GM23338 (cell line): ENCODE measurements around the gene CHD9NB. TPM values are rescaled to one million over a fixed set of nuclear protein-coding genes. Genes with fewer than 3 reads are reported as not detected.

Experiments
- ATAC-seq: fragments of 200-7000 bp; cut with Tn5 transposase; 3 replicates; pipeline ENCODE4 v1.9.1; 2020
- DNase-seq: peaks from one replicate; pipeline ENCODE4 v3.0.0-alpha.2; 2015; ENCODE audit warnings: low spot score
- H2AFZ ChIP-seq: fragments of 200-600 bp; sonication (generic); 2 replicates; pipeline ENCODE4 v1.8.0; 2016; ENCODE audit warnings: antibody characterized with exemption, mild to moderate bottlenecking, moderate library complexity
- H3F3A ChIP-seq: fragments of 200-600 bp; sonication (generic); replicated peaks from 2 replicates; pipeline ENCODE4 v1.8.0; 2017; ENCODE audit warnings: antibody characterized with exemption, mixed run types, low read depth
- H3K27ac ChIP-seq: fragments of 200-600 bp; sonication (generic); 2 replicates; pipeline ENCODE4 v1.6.1; 2016; ENCODE audit warnings: low read depth
- H3K27me3 ChIP-seq: fragments of 200-600 bp; sonication (generic); 2 replicates; pipeline ENCODE4 v1.8.0; 2016; ENCODE audit warnings: mild to moderate bottlenecking, mixed run types, moderate library complexity; ENCODE audit not compliant: insufficient read depth
- H3K36me3 ChIP-seq: fragments of 200-600 bp; sonication (generic); 2 replicates; pipeline ENCODE4 v1.8.0; 2016; ENCODE audit warnings: mild to moderate bottlenecking; ENCODE audit not compliant: insufficient read depth
- H3K4me1 ChIP-seq: fragments of 200-600 bp; sonication (generic); 2 replicates; pipeline ENCODE4 v1.8.0; 2016; ENCODE audit warnings: mild to moderate bottlenecking, moderate library complexity; ENCODE audit not compliant: insufficient read depth
- H3K4me2 ChIP-seq: fragments of 200-600 bp; sonication (generic); 2 replicates; pipeline ENCODE4 v1.7.1; 2017; ENCODE audit warnings: mixed run types
- H3K4me3 ChIP-seq: fragments of 200-600 bp; sonication (generic); 2 replicates; pipeline ENCODE4 v1.6.1; 2016; ENCODE audit warnings: mixed run types
- H3K79me2 ChIP-seq: fragments of 200-600 bp; sonication (generic); replicated peaks from 2 replicates; pipeline ENCODE4 v1.8.0; 2017; ENCODE audit warnings: mild to moderate bottlenecking; ENCODE audit not compliant: insufficient read depth
- H3K9me2 ChIP-seq: fragments of 200-600 bp; sonication (generic); 2 replicates; pipeline ENCODE4 v1.8.0; 2017; ENCODE audit not compliant: insufficient read depth
- H4K20me1 ChIP-seq: fragments of 200-600 bp; sonication (generic); replicated peaks from 2 replicates; pipeline ENCODE4 v1.8.0; 2017; ENCODE audit warnings: mild to moderate bottlenecking; ENCODE audit not compliant: insufficient read depth
- H3K27ac Mint-ChIP-seq: 2 replicates; pipeline ENCODE4 v1.8.0; 2020; ENCODE audit warnings: inconsistent platforms, mild to moderate bottlenecking, moderate library complexity, mixed read lengths
- H3K27me3 Mint-ChIP-seq: 3 replicates; pipeline ENCODE4 v1.8.0; 2022; ENCODE audit warnings: low read depth, mild to moderate bottlenecking, moderate library complexity, mixed read lengths, inconsistent platforms; ENCODE audit not compliant: insufficient read depth, poor library complexity
- H3K36me3 Mint-ChIP-seq: 3 replicates; pipeline ENCODE4 v1.8.0; 2021; ENCODE audit warnings: low read depth, mild to moderate bottlenecking, inconsistent platforms, moderate library complexity, mixed read lengths
- H3K4me1 Mint-ChIP-seq: 3 replicates; pipeline ENCODE4 v1.8.0; 2020; ENCODE audit warnings: mild to moderate bottlenecking, inconsistent platforms, mixed read lengths
- H3K4me3 Mint-ChIP-seq: 3 replicates; pipeline ENCODE4 v1.8.0; 2021; ENCODE audit warnings: moderate library complexity, mild to moderate bottlenecking, inconsistent platforms, mixed read lengths
- H3K9me3 Mint-ChIP-seq: 3 replicates; pipeline ENCODE4 v1.8.0; 2020; ENCODE audit warnings: moderate library complexity, mild to moderate bottlenecking, inconsistent platforms, mixed read lengths
- CREB1 ChIP-seq: fragments of 250-450 bp; sonication (Bioruptor Pico); IDR thresholded peaks from 2 replicates; pipeline ENCODE4 v1.5.0; 2020; ENCODE audit warnings: low read depth, mild to moderate bottlenecking, moderate library complexity
- EZH2 ChIP-seq: fragments of 200-600 bp; sonication (generic); IDR thresholded peaks from one replicate; pipeline ENCODE4 v1.8.0; 2017; ENCODE audit warnings: antibody characterized with exemption, mild to moderate bottlenecking, low read depth; ENCODE audit not compliant: unreplicated experiment
- EZH2phosphoT487 ChIP-seq: fragments of 200-600 bp; sonication (generic); IDR thresholded peaks from one replicate; pipeline ENCODE4 v1.8.1; 2018; ENCODE audit warnings: antibody characterized with exemption; ENCODE audit not compliant: unreplicated experiment
- NANOG ChIP-seq: IDR thresholded peaks from 2 replicates; pipeline ENCODE4 v1.6.1; 2016; ENCODE audit warnings: antibody characterized with exemption, borderline replicate concordance
- POLR2AphosphoS5 ChIP-seq: IDR thresholded peaks from 2 replicates; pipeline ENCODE4 v1.6.1; 2016; ENCODE audit warnings: antibody characterized with exemption, low read depth
- REST ChIP-seq: IDR thresholded peaks from one replicate; pipeline ENCODE4 v1.6.1; 2018; ENCODE audit warnings: antibody characterized with exemption; ENCODE audit not compliant: unreplicated experiment
- ZNF114 ChIP-seq: fragments of 250-450 bp; sonication (Bioruptor Pico); IDR thresholded peaks from 2 replicates; pipeline ENCODE4 v1.5.0; 2020; ENCODE audit warnings: mild to moderate bottlenecking, moderate library complexity
- ZNF462 ChIP-seq: fragments of 250-450 bp; sonication (Bioruptor Pico); IDR thresholded peaks from 2 replicates; pipeline ENCODE4 v1.5.0; 2020; ENCODE audit warnings: mild to moderate bottlenecking, moderate library complexity
- polyA plus RNA-seq: library from polyadenylated mRNA; unstranded; fragments of >200 nt; fragmentation: Nextera tagmentation; extraction: Ambion mirVana; gene quantifications from 2 replicates; pipeline ENCODE4 v1.2.1, GENCODE V29; 2016
- total RNA-seq: library from RNA; depleted of rRNA; stranded (reverse); fragments of >200 nt; shearing (Covaris generic); gene quantifications from 2 replicates; pipeline ENCODE4 v1.2.3, GENCODE V29; 2014

The CHD9NB gene
- total and polyA plus RNA-seq, 2 experiments from 2014 or later = 1.7 to 4.2 TPM

- Mint-ChIP-seq H3K27me3 (peaks cover 6% of the 10 kb centered on the region), H3K4me1 (peaks cover 5% of the 10 kb centered on the region; the same call in 2 of the 3 replicates), H3K27ac (no peak overlapping the region), H3K36me3 (no peaks in the 10 kb centered on the region), H3K4me3 (no peak overlapping the region), H3K9me3 (peaks cover 9% of the 10 kb centered on the region)
- no peaks in the 10 kb centered on the region for H4K20me1 ChIP-seq
- DNase-seq (no peak), ATAC-seq (no peak)
- no peaks in the 10 kb centered on the region for H3F3A ChIP-seq
- H3K79me2 ChIP-seq = no peaks in the 10 kb centered on the region
- H2AFZ ChIP-seq = no peak overlapping the region
- H3K4me2 ChIP-seq = no peak overlapping the region
- TF ChIP-seq ZNF114 (CRISPR knock-in tag) = no peak
- no peak for TF ChIP-seq EZH2
- TF ChIP-seq CREB1 (CRISPR knock-in tag) = no peak
- no peak for TF ChIP-seq ZNF462 (CRISPR knock-in tag)
- TF ChIP-seq POLR2AphosphoS5 = no peak
- no peak for TF ChIP-seq REST
- no peak for TF ChIP-seq NANOG
- TF ChIP-seq EZH2phosphoT487 = no peak
- H3K36me3 ChIP-seq = no peaks in the 10 kb centered on the region
- H3K4me1 ChIP-seq = no peaks in the 10 kb centered on the region
- no peak overlapping the region for H3K4me3 ChIP-seq
- H3K9me2 ChIP-seq = no peaks in the 10 kb centered on the region
- no peak overlapping the region for H3K27ac ChIP-seq
- H3K27me3 ChIP-seq = no peaks in the 10 kb centered on the region
Measured at GRCh38 chr16:52994942-52995341, 57.8 kb downstream of the CHD9NB start.
